Measurements from ENCODE around the gene FAM237A. TPM values are rescaled to one million over a fixed set of nuclear protein-coding genes. Genes with fewer than 3 reads are reported as not detected.

FAM237A gene
- total RNA-seq, 1 donor from 2014 or later = 1.9 TPM

DNA sequence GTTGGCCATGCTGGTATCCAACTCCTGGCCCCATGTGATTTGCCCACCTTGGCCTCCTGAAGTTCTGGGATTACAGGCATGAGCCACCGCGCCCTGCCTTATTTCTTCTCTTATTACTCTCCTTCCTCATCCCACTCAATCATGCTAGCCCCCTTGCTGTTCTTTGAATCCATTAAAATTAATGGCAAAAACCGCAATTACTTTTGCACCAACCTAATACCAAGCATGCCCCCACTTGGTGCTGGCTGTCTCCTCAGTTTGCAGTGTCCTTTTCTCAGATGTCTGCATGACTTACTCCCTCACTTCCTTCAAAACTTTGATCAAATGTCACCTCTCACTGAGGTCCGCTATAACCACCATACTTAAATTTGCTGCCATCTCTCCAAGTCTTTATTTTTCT, 41.3 kb downstream of the FAM237A start:
- DNase-seq (ENCODE audit: low spot score) = no peak
- intact Hi-C loops (cut with DNase I) = no loop called here

DNA sequence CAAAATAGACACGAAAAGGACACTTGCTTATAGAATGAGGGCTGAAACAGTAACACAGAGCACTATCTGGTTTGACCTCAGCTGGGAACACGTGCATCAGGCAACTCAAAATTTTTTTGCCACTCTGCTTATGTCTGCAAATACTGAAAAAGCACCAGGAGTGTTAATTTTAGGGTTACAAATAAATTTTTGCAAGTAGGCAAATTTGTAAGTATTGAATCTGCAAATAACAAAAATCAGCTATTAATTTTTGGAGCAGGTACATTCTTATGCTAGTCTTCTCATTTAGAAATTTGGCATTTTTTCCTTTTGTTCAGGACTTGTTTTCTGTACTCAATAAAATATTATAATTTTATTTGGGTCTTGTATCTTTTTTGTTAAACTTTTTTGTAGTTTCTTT, 46.2 kb downstream of the FAM237A start:
- intact Hi-C loops (cut with DNase I) = no loop called here
- DNase-seq (ENCODE audit: low spot score) = no peak

DNA sequence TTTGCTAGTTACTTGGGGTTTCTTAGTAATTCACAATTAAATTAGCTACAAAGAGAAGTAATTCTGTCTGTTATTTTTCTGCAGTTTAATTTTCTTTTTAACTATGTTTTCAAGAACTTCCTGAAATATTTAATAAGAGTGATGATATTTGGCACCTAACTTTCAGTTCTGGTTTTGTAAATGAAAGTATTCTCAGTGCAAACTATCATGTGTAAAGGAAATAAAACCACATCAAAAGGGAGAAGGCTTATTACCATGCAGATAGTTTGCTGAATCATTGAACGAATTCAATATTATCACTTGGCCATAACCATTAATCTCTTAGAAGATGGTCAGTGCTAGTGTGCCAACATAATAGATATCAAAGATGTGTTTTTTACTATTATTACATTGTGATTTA, 46.7 kb downstream of the FAM237A start:
- intact Hi-C loops (cut with DNase I) = no loop called here
- no peak for DNase-seq (ENCODE audit: low spot score)

DNA sequence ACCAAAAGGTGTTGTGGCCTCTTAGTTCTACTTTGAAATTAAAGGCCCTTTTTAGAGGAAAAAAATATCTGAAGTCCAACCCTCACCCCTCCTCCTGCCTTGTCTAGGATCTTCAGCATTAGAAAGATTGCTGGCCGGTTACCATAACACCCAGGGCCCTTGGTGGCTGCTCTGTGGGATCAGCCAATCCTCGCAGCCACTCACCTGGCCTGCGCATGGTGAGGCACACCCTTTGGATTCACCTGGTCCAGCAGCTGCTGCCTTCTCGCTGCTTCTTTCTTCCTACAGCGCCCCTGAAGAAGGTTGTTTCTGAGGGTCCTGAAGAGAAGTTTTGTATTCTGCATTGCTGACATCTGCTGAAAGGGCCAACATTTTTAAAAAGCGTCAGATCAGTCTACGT, 50.7 kb downstream of the FAM237A start:
- no peak for DNase-seq (ENCODE audit: low spot score)
- intact Hi-C loops (cut with DNase I) = loop anchor here (2.0 to 10.0 kb wide), 3 partner anchors 90 to 1042 kb away; no protein-coding TSS in a partner anchor

DNA sequence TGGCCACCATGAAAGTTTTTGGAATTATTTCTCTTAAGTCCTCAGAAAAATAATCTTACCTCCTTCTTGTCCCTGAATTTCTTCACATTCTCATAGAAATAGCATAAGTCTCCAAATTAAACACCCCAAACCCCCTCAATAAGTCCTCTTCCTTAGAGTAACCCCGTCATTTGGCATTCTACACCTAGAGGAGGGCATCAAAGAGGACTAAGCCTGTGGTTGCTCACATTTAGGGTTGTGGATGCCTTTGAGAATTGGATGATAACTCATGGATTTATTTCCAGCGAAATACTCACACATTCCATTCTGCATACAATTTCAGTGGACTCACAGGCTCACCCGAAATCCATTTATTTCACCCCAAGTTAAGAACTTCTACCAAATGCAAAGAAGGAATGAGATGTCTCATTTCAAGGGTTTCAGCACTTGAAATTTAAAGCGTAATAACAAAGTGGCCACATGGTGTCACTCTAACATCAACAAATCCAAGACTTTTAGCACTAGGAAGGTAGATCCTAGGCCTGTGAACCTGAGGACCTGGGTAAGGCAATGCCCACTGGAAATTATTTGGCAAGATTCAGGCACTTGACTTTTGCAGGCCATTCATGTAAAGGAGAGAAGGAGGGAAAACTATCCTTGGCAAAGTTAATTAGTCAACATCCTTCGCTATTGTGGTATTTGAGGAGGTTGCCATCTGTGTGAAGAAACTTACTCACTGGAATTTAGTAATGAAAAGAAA, 51.3 kb downstream of the FAM237A start:
- no peak for DNase-seq (ENCODE audit: low spot score)
- intact Hi-C loops (cut with DNase I) = loop anchor here (2.0 to 10.0 kb wide), 3 partner anchors 89 to 1041 kb away; no protein-coding TSS in a partner anchor

DNA sequence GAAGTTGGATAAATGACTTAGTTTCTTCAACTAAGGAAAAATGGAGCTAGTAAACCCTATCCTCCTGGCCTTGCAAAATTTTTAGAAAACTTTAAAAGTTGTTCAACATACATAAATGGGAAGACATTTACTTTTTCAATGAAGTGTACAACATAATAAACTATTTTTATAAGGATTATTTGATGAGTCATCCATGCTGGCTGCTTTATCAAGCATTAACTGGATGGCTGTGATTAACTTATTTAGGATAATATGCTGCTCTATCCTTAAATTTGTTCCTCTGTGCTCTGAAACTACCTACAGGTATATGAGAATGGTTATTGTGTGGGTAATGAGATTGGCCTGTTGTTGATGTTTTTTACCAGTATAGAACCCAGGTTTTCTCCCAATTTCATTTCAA, 54.6 kb downstream of the FAM237A start:
- DNase-seq (ENCODE audit: low spot score) = no peak
- intact Hi-C loops (cut with DNase I) = loop anchor here (10.0 kb wide), 1 partner anchor 1038 kb away; no protein-coding TSS in a partner anchor

DNA sequence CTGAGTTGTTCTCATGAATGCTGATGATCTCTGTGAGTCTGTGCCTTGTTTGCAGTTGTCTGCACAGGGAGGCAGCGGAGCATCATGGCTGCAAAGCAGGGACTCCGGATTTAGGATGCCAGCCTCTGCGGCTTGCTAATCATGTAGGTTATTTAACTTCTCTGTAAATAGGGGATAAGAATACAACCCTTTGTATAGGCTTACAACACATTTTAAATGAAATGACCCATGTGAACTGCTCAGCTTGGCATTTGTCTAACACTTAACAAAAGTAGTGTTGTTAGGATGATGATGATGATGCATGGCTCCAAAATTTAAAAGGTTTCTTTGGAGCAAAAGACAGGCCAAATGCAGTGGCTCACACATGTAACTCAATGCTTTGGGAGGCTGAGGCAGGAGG, 56.5 kb downstream of the FAM237A start:
- intact Hi-C loops (cut with DNase I) = loop anchor here (10.0 kb wide), 1 partner anchor 1036 kb away; no protein-coding TSS in a partner anchor
- no peak for DNase-seq (ENCODE audit: low spot score)

Other genes starting within 250 kb of the FAM237A start
- gene ADAM23, start 199.0 kb upstream of the FAM237A start, total RNA-seq = 78.7 TPM
- gene DYTN, start 75.9 kb downstream of the FAM237A start, total RNA-seq = not detected
- 1.3 TPM for gene MDH1B, start 122.8 kb downstream of the FAM237A start, total RNA-seq
- 32.3 TPM for gene FASTKD2, start 123.1 kb downstream of the FAM237A start, total RNA-seq